Measurements from ENCODE around the gene KLK7.

DNA sequence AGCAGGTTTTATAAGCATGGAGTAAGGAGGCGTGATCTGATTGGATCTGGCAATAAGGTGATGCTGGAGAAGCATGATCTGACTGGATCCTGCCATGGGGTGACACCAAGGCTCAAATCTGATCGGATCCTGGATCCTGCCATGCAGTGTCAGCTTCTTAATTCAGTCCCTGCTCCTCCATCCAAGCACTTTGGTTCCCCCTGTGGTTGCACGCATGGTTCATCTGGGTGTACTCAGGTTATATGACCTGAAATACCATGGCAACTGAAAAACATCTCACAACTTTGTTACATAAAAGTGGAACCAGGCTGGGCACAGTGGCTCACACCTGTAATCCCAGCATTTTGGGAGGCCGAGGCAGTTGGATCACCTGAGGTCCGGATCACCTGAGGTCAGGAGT lies 54.9 kb downstream of the KLK7 start:
- TF ChIP-seq POLR2A (IDR thresholded peaks at IDR 0.05; ENCODE audit: low read depth, low read length) (no peak), NFE2L2 (IDR thresholded peaks at IDR 0.05; ENCODE audit: low read depth, low read length) (no peak), SMC3 (IDR thresholded peaks at IDR 0.05; ENCODE audit: low read depth, low read length) (no peak), RFX5 (IDR thresholded peaks at IDR 0.05; ENCODE audit: low read depth, low read length) (no peak), BHLHE40 (IDR thresholded peaks at IDR 0.05; ENCODE audit: low read depth, low read length) (no peak), MAFK (IDR thresholded peaks at IDR 0.05; ENCODE audit: low read depth, low read length) (no peak), RCOR1 (IDR thresholded peaks at IDR 0.05; ENCODE audit: insufficient replicate concordance, low read length) (no peak), FOS (IDR thresholded peaks at IDR 0.05; ENCODE audit: low read depth, low read length) (no peak), RAD21 (IDR thresholded peaks at IDR 0.05; ENCODE audit: low read length) (no peak)
- TF ChIP-seq, protein P1, sequence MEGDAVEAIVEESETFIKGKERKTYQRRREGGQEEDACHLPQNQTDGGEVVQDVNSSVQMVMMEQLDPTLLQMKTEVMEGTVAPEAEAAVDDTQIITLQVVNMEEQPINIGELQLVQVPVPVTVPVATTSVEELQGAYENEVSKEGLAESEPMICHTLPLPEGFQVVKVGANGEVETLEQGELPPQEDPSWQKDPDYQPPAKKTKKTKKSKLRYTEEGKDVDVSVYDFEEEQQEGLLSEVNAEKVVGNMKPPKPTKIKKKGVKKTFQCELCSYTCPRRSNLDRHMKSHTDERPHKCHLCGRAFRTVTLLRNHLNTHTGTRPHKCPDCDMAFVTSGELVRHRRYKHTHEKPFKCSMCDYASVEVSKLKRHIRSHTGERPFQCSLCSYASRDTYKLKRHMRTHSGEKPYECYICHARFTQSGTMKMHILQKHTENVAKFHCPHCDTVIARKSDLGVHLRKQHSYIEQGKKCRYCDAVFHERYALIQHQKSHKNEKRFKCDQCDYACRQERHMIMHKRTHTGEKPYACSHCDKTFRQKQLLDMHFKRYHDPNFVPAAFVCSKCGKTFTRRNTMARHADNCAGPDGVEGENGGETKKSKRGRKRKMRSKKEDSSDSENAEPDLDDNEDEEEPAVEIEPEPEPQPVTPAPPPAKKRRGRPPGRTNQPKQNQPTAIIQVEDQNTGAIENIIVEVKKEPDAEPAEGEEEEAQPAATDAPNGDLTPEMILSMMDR (conservative IDR thresholded peaks at IDR 0.05; ENCODE audit: low read depth, low read length) = no peak
- TF ChIP-seq, protein P2, sequence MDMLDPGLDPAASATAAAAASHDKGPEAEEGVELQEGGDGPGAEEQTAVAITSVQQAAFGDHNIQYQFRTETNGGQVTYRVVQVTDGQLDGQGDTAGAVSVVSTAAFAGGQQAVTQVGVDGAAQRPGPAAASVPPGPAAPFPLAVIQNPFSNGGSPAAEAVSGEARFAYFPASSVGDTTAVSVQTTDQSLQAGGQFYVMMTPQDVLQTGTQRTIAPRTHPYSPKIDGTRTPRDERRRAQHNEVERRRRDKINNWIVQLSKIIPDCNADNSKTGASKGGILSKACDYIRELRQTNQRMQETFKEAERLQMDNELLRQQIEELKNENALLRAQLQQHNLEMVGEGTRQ (IDR thresholded peaks at IDR 0.05; ENCODE audit: low read depth, low read length) = no peak
- TF ChIP-seq, protein P3, sequence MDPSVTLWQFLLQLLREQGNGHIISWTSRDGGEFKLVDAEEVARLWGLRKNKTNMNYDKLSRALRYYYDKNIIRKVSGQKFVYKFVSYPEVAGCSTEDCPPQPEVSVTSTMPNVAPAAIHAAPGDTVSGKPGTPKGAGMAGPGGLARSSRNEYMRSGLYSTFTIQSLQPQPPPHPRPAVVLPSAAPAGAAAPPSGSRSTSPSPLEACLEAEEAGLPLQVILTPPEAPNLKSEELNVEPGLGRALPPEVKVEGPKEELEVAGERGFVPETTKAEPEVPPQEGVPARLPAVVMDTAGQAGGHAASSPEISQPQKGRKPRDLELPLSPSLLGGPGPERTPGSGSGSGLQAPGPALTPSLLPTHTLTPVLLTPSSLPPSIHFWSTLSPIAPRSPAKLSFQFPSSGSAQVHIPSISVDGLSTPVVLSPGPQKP (IDR thresholded peaks at IDR 0.05; ENCODE audit: borderline replicate concordance, low read depth, low read length) = no peak
